ENCODE measurements around the gene AKAP7.

Gene AKAP7

DNA sequence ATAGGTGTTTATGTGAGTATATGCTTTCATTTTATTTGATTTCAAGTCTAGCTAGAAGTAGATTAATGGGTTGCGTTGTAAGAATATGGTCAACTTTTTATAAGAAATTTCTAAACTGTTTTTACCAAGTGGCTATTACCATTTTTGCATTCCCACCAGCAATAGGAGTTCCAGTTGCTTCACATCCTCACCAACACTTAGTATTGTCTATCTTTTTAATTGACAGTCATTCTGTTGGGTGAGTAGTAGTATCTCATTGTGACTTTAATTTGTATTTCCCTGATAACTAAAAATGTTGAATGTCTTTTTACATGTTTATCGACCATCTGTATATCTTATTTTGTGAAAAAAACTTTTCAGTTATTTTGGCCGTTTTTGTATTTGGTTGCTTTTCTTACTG, 135.3 kb downstream of the AKAP7 start:
- TF ChIP-seq, protein P1, sequence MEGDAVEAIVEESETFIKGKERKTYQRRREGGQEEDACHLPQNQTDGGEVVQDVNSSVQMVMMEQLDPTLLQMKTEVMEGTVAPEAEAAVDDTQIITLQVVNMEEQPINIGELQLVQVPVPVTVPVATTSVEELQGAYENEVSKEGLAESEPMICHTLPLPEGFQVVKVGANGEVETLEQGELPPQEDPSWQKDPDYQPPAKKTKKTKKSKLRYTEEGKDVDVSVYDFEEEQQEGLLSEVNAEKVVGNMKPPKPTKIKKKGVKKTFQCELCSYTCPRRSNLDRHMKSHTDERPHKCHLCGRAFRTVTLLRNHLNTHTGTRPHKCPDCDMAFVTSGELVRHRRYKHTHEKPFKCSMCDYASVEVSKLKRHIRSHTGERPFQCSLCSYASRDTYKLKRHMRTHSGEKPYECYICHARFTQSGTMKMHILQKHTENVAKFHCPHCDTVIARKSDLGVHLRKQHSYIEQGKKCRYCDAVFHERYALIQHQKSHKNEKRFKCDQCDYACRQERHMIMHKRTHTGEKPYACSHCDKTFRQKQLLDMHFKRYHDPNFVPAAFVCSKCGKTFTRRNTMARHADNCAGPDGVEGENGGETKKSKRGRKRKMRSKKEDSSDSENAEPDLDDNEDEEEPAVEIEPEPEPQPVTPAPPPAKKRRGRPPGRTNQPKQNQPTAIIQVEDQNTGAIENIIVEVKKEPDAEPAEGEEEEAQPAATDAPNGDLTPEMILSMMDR (conservative IDR thresholded peaks at IDR 0.05; ENCODE audit: low read depth, low read length) = no peak
- H3K4me3 ChIP-seq (ENCODE audit: low read length) = no peak overlapping the region
- no peak for DNase-seq (ENCODE audit: low read depth)

- no peak for DNase-seq (ENCODE audit: low read depth)
- TF ChIP-seq, protein P1 (conservative IDR thresholded peaks at IDR 0.05; ENCODE audit: low read depth, low read length) = no peak
- H3K4me3 ChIP-seq (ENCODE audit: low read length) = no peak overlapping the region
Measured at GRCh38 chr6:131275273-131275672, 140.0 kb downstream of the AKAP7 start.

GRCh38 chr6:131277591-131277990, 142.3 kb downstream of the AKAP7 start:
- no peak for DNase-seq (ENCODE audit: low read depth)
- H3K4me3 ChIP-seq (ENCODE audit: low read length) = no peak overlapping the region
- TF ChIP-seq, protein P1 (conservative IDR thresholded peaks at IDR 0.05; ENCODE audit: low read depth, low read length) = no peak

DNA sequence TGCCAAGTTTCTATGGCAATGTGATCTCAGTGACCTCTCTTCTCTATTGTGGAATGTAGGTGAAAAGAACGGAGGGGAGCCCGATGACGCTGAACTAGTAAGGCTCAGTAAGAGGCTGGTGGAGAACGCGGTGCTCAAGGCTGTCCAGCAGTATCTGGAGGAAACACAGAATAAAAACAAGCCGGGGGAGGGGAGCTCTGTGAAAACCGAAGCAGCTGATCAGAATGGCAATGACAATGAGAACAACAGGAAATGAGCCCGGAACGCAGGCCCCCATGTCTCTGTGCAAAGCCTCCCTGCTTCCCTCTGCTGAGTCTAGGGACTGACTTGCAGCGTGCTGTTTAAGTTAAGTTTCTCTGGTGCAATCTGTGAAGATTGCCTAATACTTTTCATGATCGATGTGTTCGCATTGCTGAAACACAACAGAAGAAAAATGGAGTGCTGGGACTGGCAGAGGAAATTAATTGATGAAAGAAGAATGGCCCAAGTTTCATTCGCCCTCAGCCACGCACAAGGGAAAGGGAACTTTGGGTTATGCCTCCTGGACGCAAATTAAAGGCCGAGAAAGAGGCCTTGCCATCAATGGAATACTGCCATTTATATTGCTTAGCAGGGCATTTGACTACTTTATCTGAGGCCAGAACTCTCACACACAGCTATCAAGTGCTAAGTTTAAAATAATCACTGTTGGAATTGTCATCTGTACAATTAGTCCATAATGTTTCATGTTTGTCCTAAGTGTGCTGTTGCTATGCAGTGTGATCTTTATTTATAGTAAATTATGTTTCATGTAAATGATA, 146.4 kb downstream of the AKAP7 start:
- no peak for DNase-seq (ENCODE audit: low read depth)
- TF ChIP-seq, protein P1 (conservative IDR thresholded peaks at IDR 0.05; ENCODE audit: low read depth, low read length) = no peak
- no peak overlapping the region for H3K4me3 ChIP-seq (ENCODE audit: low read length)

GRCh38 chr6:131282365-131282764, 147.1 kb downstream of the AKAP7 start:
- no peak overlapping the region for H3K4me3 ChIP-seq (ENCODE audit: low read length)
- TF ChIP-seq, protein P1 (conservative IDR thresholded peaks at IDR 0.05; ENCODE audit: low read depth, low read length) = no peak
- DNase-seq (ENCODE audit: low read depth) = no peak

GRCh38 chr6:131283466-131284175, 148.4 kb downstream of the AKAP7 start:
- no peak for DNase-seq (ENCODE audit: low read depth)
- TF ChIP-seq, protein P1 (conservative IDR thresholded peaks at IDR 0.05; ENCODE audit: low read depth, low read length) = no peak
- no peak overlapping the region for H3K4me3 ChIP-seq (ENCODE audit: low read length)
